8988T (cell line): ENCODE measurements around the gene SYNPO.
A peak's percentile ranks its signal among the peaks of the same experiment; 100 is the strongest.

Experiments
- DNase-seq: peaks from one replicate; pipeline ENCODE4 v3.0.0; 2011

Gene SYNPO

GRCh38 chr5:150642991-150643710, 2.7 kb downstream of the SYNPO start:
- DNase-seq = no peak

- no peak for DNase-seq
Measured at GRCh38 chr5:150644058-150644457, 3.6 kb downstream of the SYNPO start.

GRCh38 chr5:150644514-150644913, 4.1 kb downstream of the SYNPO start:
- no peak for DNase-seq

GRCh38 chr5:150645070-150645700, 4.7 kb downstream of the SYNPO start:
- no peak for DNase-seq

- no peak for DNase-seq
Measured at GRCh38 chr5:150647275-150648251, 7.1 kb downstream of the SYNPO start.

- DNase-seq = no peak
Measured at GRCh38 chr5:150648294-150649107, 8.0 kb downstream of the SYNPO start.

- DNase-seq = no peak
Measured at GRCh38 chr5:150649108-150650020, 8.9 kb downstream of the SYNPO start.

GRCh38 chr5:150650021-150651006, 9.9 kb downstream of the SYNPO start:
- no peak for DNase-seq

GRCh38 chr5:150651382-150651781, 10.9 kb downstream of the SYNPO start:
- no peak for DNase-seq

GRCh38 chr5:150651924-150652671, 11.6 kb downstream of the SYNPO start:
- DNase-seq = no peak

GRCh38 chr5:150653145-150653761, 12.8 kb downstream of the SYNPO start:
- no peak for DNase-seq

- DNase-seq = no peak
Measured at GRCh38 chr5:150653762-150654556, 13.5 kb downstream of the SYNPO start.

- no peak for DNase-seq
Measured at GRCh38 chr5:150655221-150655620, 14.8 kb downstream of the SYNPO start.

GRCh38 chr5:150656191-150657132, 16.0 kb downstream of the SYNPO start:
- DNase-seq = peak; percentile 98

- no peak for DNase-seq
Measured at GRCh38 chr5:150658121-150658520, 17.7 kb downstream of the SYNPO start.

- no peak for DNase-seq
Measured at GRCh38 chr5:150658699-150659265, 18.3 kb downstream of the SYNPO start.
